GM12801 (cell line): Measurements from ENCODE around the gene RBM47.

ENCODE experiments used
- TF ChIP-seq, protein P1 (sequence below): IDR thresholded peaks from one replicate; pipeline ENCODE4 v1.5.1; 2011; ENCODE audit warnings: control low read depth; ENCODE audit not compliant: insufficient read length; ENCODE audit errors: extremely low read depth

The RBM47 gene

DNA sequence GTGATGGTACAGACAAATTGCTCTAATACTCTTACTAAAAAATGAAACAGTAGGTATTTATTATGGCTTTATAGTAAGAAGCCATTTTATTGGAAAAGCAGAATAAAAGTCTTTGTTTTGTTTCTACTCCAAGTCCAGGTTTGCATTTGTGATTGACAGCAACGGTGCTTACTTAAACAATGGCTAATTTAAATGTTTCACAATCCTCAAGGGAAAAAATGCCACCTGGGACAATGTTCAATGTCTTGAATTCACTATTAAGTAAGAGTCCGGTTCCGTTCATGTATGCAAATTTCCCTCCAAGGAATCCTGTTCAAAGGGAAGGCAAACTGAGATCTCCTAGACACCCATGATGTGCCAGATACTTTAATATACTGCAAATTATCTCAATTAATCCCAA is 123.6 kb downstream of the RBM47 start:
- TF ChIP-seq, protein P1, sequence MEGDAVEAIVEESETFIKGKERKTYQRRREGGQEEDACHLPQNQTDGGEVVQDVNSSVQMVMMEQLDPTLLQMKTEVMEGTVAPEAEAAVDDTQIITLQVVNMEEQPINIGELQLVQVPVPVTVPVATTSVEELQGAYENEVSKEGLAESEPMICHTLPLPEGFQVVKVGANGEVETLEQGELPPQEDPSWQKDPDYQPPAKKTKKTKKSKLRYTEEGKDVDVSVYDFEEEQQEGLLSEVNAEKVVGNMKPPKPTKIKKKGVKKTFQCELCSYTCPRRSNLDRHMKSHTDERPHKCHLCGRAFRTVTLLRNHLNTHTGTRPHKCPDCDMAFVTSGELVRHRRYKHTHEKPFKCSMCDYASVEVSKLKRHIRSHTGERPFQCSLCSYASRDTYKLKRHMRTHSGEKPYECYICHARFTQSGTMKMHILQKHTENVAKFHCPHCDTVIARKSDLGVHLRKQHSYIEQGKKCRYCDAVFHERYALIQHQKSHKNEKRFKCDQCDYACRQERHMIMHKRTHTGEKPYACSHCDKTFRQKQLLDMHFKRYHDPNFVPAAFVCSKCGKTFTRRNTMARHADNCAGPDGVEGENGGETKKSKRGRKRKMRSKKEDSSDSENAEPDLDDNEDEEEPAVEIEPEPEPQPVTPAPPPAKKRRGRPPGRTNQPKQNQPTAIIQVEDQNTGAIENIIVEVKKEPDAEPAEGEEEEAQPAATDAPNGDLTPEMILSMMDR = no peak

DNA sequence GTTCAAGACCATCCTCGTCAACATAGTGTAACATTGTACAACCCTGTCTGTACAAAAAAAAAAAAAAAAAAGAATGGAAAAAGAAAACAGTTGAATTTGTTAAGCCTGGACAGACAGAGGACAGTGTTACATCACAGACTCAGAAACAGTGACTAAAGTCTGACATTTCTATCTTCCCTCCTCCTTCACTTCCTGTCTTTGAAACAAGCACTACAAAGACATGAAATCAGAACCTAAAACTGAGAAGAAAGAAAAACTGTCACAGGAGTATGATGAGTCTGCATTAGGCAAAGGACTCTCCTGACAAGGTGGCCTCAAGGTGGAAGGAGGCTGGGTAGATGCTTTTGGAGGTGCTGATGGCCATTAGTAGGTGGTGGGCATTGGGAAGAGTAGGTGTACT is 126.7 kb downstream of the RBM47 start:
- TF ChIP-seq, protein P1 = no peak

DNA sequence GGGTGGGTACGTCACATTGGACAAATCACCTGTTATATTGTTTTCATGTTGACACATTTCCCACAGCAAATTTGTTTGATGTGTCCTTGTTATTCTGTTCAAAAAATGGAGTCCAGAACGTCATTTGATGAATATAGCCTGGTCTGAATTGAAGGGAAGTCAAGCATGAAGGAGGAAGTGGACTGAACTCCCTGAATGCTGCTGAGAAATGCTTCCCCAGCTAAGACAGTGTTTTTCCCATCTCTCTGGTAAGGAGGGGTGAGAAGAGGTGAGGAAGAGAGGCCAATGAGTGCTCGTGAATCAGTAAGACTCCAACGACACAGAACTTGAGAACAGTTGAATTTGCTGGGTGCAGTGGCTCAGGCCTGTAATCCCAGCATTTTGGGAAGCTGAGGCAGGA is 127.4 kb downstream of the RBM47 start:
- TF ChIP-seq, protein P1 = no peak

DNA sequence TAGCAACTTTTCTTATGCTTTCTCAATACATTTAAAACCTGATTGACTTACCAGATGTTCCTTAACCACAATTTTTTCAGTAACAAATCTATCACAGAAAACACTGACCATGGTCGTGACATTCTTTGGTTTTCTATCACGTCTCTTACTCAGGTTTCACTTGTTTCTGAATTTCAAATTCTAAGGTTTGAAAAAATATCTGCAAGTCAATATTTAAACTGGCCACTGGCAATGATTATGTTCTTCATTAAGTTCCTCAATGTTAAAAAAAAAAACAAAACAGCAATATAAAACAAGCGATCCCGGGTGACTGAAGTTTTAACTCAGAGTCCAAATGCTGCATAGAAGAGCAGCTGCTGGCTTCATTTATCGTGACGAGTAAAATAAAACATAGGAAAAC is 128.9 kb downstream of the RBM47 start:
- TF ChIP-seq, protein P1 = no peak

DNA sequence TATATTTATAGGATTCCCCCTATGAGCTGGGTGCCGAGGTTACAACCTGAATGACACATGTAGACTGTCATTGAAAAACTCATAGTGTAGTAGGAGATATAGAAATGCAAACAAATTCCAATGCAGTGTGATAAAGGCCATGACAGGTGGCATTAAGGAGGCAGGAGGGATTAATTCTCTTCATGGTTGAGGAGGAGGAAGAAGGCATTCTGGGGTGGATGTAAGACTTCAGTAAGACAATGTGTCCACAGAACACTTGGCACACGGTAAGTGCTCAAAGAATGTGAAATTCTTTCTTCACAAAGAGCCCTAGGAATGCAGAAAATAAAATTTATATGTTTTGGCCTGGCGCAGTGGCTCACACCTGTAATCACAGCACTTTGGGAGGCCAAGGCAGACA is 136.5 kb downstream of the RBM47 start:
- TF ChIP-seq, protein P1 = no peak

DNA sequence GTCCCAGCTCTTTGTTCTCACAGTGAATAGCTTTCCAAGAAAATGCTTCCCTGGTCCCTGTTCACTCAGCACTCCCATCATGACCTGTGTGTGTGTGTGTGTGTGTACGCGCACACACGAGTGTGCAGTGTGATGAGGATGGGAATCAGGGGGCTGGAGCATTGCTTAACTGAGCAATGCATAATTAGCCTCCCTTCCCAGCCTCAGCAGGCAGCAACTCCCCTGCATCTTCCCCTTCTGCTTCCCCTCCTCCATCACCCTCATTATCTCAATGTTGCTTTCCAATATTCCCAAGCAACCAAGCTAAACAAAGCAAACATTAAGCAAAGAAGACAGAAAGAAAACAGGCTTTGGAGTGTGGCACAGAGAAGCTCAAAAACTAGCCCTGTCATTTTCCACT is 137.0 kb downstream of the RBM47 start:
- TF ChIP-seq, protein P1 = no peak

DNA sequence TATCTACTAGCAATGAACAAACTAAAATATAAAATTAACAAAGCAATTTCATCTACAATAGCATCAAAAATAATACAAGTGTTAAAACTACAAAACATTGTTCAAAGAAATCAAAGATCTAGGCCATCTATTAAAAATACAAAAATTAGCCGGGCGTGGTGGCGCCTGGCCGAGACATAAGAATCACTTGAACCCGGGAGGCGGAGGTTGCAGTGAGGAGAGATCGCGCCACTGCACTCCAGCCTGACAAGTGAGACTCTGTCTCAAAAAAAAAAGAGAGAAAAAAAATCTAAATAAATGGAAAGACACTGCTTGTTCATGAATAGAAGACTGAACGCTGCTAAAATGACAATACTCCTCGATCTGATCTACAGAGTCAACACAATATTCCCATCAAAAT is 139.2 kb downstream of the RBM47 start:
- TF ChIP-seq, protein P1 = no peak

DNA sequence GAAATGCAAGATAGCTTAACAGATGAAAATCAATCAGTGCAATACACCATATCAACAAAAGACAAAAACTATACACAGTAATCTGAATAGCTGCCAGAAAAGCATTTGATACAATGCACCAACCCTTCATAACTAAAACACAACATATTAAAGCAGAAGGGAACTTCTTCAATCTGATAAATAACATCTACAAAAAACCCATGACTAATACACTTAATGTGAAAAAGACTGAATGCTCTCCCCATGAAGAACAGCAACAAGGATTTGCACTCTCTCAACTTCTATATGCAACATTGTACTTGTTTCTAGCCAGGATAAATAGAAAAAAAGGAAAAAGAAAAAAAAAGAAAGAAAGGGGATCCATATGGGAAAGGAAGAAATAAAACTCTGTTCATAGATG is 139.7 kb downstream of the RBM47 start:
- TF ChIP-seq, protein P1 = no peak
